ENCODE measurements around the gene PRKCA. TPM values are rescaled to one million over a fixed set of nuclear protein-coding genes. Genes with fewer than 3 reads are reported as not detected.

Gene PRKCA
- total and polyA plus RNA-seq, 10 of the 15 experiments (the other 5 are each of a cell fraction or from before 2014, with no cell fraction given) = 0.11 to 14.6 (median 0.72) TPM

- in situ Hi-C loops (cut with MboI) = no loop called here
- intact Hi-C loops (cut with micrococcal nuclease; ENCODE audit: unreplicated experiment) = no loop called here
- no peak for FAIRE-seq
- no peak for TF ChIP-seq POU2F2 (IDR thresholded peaks at IDR 0.05; ENCODE audit: borderline replicate concordance, low read depth, low read length)
- no peak for TF ChIP-seq HDAC2 (IDR thresholded peaks at IDR 0.05)
- no peak for TF ChIP-seq ZSCAN29 (IDR thresholded peaks at IDR 0.05)
- TF ChIP-seq RBBP5 (conservative IDR thresholded peaks at IDR 0.05) = no peak
- no peak for TF ChIP-seq TCF3 (IDR thresholded peaks at IDR 0.05; ENCODE audit: borderline replicate concordance, insufficient read depth, low read depth, low read length)
- TF ChIP-seq POLR2AphosphoS5 (IDR thresholded peaks at IDR 0.05; ENCODE audit: low read length) = no peak
- no peak for TF ChIP-seq IRF5 (IDR thresholded peaks at IDR 0.05; ENCODE audit: borderline replicate concordance)
- no peak for TF ChIP-seq ZNF592 (IDR thresholded peaks at IDR 0.05)
- no peak for TF ChIP-seq HCFC1 (IDR thresholded peaks at IDR 0.05; ENCODE audit: low read length)
- TF ChIP-seq, protein P1, sequence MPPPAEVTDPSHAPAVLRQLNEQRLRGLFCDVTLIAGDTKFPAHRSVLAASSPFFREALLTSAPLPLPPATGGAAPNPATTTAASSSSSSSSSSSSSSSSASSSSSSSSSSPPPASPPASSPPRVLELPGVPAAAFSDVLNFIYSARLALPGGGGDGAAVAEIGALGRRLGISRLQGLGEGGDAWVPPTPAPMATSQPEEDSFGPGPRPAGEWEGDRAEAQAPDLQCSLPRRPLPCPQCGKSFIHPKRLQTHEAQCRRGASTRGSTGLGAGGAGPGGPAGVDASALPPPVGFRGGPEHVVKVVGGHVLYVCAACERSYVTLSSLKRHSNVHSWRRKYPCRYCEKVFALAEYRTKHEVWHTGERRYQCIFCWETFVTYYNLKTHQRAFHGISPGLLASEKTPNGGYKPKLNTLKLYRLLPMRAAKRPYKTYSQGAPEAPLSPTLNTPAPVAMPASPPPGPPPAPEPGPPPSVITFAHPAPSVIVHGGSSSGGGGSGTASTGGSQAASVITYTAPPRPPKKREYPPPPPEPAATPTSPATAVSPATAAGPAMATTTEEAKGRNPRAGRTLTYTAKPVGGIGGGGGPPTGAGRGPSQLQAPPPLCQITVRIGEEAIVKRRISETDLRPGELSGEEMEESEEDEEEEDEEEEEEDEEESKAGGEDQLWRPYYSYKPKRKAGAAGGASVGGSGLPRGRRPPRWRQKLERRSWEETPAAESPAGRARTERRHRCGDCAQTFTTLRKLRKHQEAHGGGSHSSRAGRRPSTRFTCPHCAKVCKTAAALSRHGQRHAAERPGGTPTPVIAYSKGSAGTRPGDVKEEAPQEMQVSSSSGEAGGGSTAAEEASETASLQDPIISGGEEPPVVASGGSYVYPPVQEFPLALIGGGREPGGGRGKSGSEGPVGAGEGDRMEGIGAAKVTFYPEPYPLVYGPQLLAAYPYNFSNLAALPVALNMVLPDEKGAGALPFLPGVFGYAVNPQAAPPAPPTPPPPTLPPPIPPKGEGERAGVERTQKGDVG (CRISPR knock-in tag; IDR thresholded peaks at IDR 0.05) = no peak
- no peak for TF ChIP-seq YBX1 (IDR thresholded peaks at IDR 0.05)
- no peak for TF ChIP-seq SMARCA5 (IDR thresholded peaks at IDR 0.05)
- no peak for TF ChIP-seq KAT2A (conservative IDR thresholded peaks at IDR 0.05; ENCODE audit: control insufficient read depth, low read depth, low read length)
- TF ChIP-seq NFXL1 (IDR thresholded peaks at IDR 0.05; ENCODE audit: borderline replicate concordance) = no peak
- no peak for TF ChIP-seq MYB (IDR thresholded peaks at IDR 0.05; ENCODE audit: borderline replicate concordance, low read depth, low read length)
- no peak for TF ChIP-seq HDGF (IDR thresholded peaks at IDR 0.05)
- no peak for TF ChIP-seq CREB1 (IDR thresholded peaks at IDR 0.05; ENCODE audit: low read depth)
- TF ChIP-seq NFIC (IDR thresholded peaks at IDR 0.05; ENCODE audit: low read depth, low read length) = no peak
These were observed 541.2 kb downstream of the PRKCA start for GRCh38 chr17:66843627-66844026.

More at GRCh38 chr17:66843627-66844026, 541.2 kb downstream of the PRKCA start:
- ChIA-PET POLR2A (interaction anchor here (0.5 kb wide), 1 partner anchor 112 kb away, joined by 5 read pairs; no protein-coding TSS in a partner anchor), SMC1A (ENCODE audit: uncharacterized antibody, unreplicated experiment) (no interaction called here), RAD21 (ENCODE audit: unreplicated experiment) (no interaction called here), CTCF (interaction anchor here (0.9 kb wide), 1 partner anchor 10 kb away, joined by 3 read pairs; no protein-coding TSS in a partner anchor)
- H3K27ac ChIP-seq (ENCODE audit: control insufficient read depth, insufficient read depth) = no peak overlapping the region
- no peak for ATAC-seq
- H2AFZ ChIP-seq (ENCODE audit: control insufficient read depth, low read depth, low read length) = no peak overlapping the region
- no peak overlapping the region for H3K9ac ChIP-seq (ENCODE audit: control insufficient read depth, insufficient read depth, low read length)
- H3K4me2 ChIP-seq (ENCODE audit: control insufficient read depth, insufficient read depth) = no peak overlapping the region
- H4K20me1 ChIP-seq (ENCODE audit: control insufficient read depth, insufficient read depth) = no peaks in the 10 kb centered on the region
- no peak for DNase-seq (ENCODE audit: low read depth, low spot score)
- H3K79me2 ChIP-seq (ENCODE audit: control insufficient read depth, insufficient read depth, low read length) = no peaks in the 10 kb centered on the region
- BruUV-seq (replicated peaks) = no TSS peak
- no peak overlapping the region for H3K4me3 ChIP-seq
- H3K4me1 ChIP-seq (ENCODE audit: control insufficient read depth, insufficient read depth, low read length) = no peaks in the 10 kb centered on the region
- no peaks in the 10 kb centered on the region for H3K27me3 ChIP-seq (replicated peaks in 1 of 2; ENCODE audit: control insufficient read depth in 2 of 2, insufficient read depth in 2 of 2, low read length in 1 of 2)
- WGBS (ENCODE audit: insufficient coverage, insufficient replicate concordance, low lambda C conversion rate, missing lambda C conversion rate) = 11% methylated on average over 3 of the region's 4 CpGs
- no peaks in the 10 kb centered on the region for H3K36me3 ChIP-seq (ENCODE audit: control insufficient read depth in 2 of 2, insufficient read depth in 2 of 2, low read length in 1 of 2)
- H3K9me3 ChIP-seq (replicated peaks; ENCODE audit: control insufficient read depth, insufficient read depth, low read length) = no peaks in the 10 kb centered on the region

Measured in GM12878 (cell line).